PC-3 (cell line): Measurements from ENCODE around the gene NRAS. TPM values are rescaled to one million over a fixed set of nuclear protein-coding genes. Genes with fewer than 3 reads are reported as not detected.

ENCODE experiments used
- ATAC-seq: fragments of 200-7000 bp; cut with Tn5 transposase; 2 replicates; pipeline ENCODE4 v1.9.1; 2020; ENCODE audit warnings: mild to moderate bottlenecking, moderate library complexity
- BruUV-seq: library from RNA; stranded (reverse); fragments of 400-500 nt; replicated peaks from 2 replicates; lab custom pipeline; 2021; lab: Mats Ljungman, UMichigan
- CTCF ChIA-PET: fragments of 300-600 bp; sonication (Branson Sonifier 250); formaldehyde crosslinking; loops from one replicate; lab custom pipeline; 2022; ENCODE audit warnings: antibody characterized with exemption; lab: Charles Lee
- POLR2A ChIA-PET: fragments of 300-600 bp; sonication (Branson Sonifier 250); formaldehyde crosslinking; loops from one replicate; lab custom pipeline; 2022; ENCODE audit warnings: antibody characterized with exemption; ENCODE audit not compliant: unreplicated experiment; lab: Charles Lee
- DNase-seq: peaks from one replicate; pipeline ENCODE4 v3.0.0-alpha.2; 2015
- H2AFZ ChIP-seq: fragments of 300-600 bp; sonication (generic); 2 replicates; pipeline ENCODE4 v1.6.0; 2016; ENCODE audit warnings: antibody characterized with exemption, low read length
- H3F3A ChIP-seq: fragments of 300-600 bp; sonication (generic); one replicate; pipeline ENCODE4 v1.6.0; 2017; ENCODE audit warnings: antibody characterized with exemption, low read length, control low read depth, mild to moderate bottlenecking; ENCODE audit not compliant: unreplicated experiment
- H3K27ac ChIP-seq: fragments of 300-600 bp; sonication (generic); 2 replicates; pipeline ENCODE4 v1.5.1; 2016; ENCODE audit warnings: mild to moderate bottlenecking, low read length
- H3K27me3 ChIP-seq: fragments of 300-600 bp; sonication (generic); 2 replicates; pipeline ENCODE4 v1.6.1; 2016; ENCODE audit warnings: low read length, mixed read lengths
- H3K36me3 ChIP-seq: fragments of 300-600 bp; sonication (generic); 2 replicates; pipeline ENCODE4 v1.6.1; 2016; ENCODE audit warnings: low read depth, mixed run types, low read length, mixed read lengths
- H3K4me1 ChIP-seq: fragments of 300-600 bp; sonication (generic); 2 replicates; pipeline ENCODE4 v1.5.1; 2016; ENCODE audit warnings: low read length; ENCODE audit not compliant: insufficient read depth
- H3K4me2 ChIP-seq: fragments of 300-600 bp; sonication (generic); 2 replicates; pipeline ENCODE4 v1.6.0; 2016; ENCODE audit warnings: low read length
- H3K4me3 ChIP-seq: fragments of 300-600 bp; sonication (generic); 2 replicates; pipeline ENCODE4 v1.5.1; 2016; ENCODE audit warnings: mild to moderate bottlenecking, low read length, mixed read lengths
- H3K79me2 ChIP-seq: fragments of 300-600 bp; sonication (generic); 2 replicates; pipeline ENCODE4 v1.6.1; 2017; ENCODE audit warnings: low read length, mixed read lengths
- H3K9ac ChIP-seq: fragments of 300-600 bp; sonication (generic); 2 replicates; pipeline ENCODE4 v1.6.0; 2016; ENCODE audit warnings: mild to moderate bottlenecking, low read length
- H3K9me2 ChIP-seq: fragments of 300-600 bp; sonication (generic); replicated peaks from 2 replicates; pipeline ENCODE4 v1.6.1; 2016; ENCODE audit warnings: mixed run types, low read length, mixed read lengths
- H3K9me3 ChIP-seq: fragments of 300-600 bp; sonication (generic); 2 replicates; pipeline ENCODE4 v1.6.1; 2016; ENCODE audit warnings: low read length, mixed read lengths
- H4K20me1 ChIP-seq: fragments of 300-600 bp; sonication (generic); 2 replicates; pipeline ENCODE4 v1.6.1; 2016; ENCODE audit warnings: low read length, mixed read lengths
- EZH2 ChIP-seq: fragments of 300-600 bp; sonication (generic); IDR thresholded peaks from one replicate; pipeline ENCODE4 v1.6.1; 2017; ENCODE audit warnings: antibody characterized with exemption, mild to moderate bottlenecking, low read length; ENCODE audit not compliant: unreplicated experiment
- EZH2phosphoT487 ChIP-seq: fragments of 300-600 bp; sonication (generic); IDR thresholded peaks from 2 replicates; pipeline ENCODE4 v1.6.1; 2018; ENCODE audit warnings: mild to moderate bottlenecking, antibody characterized with exemption, low read length, borderline replicate concordance
- intact Hi-C: fragments of 100-400 bp; cut with micrococcal nuclease; formaldehyde crosslinking; loops from 2 replicates; pipeline ENCODE4 v1.9.0; 2023
- total RNA-seq: library from RNA; depleted of rRNA; stranded (reverse); fragments of >200 nt; gene quantifications from 2 replicates; pipeline ENCODE4 v1.2.3, GENCODE V29; 2014
- TF ChIP-seq, protein P1 (sequence below): fragments of 300-600 bp; sonication (generic); conservative IDR thresholded peaks from 2 replicates; pipeline ENCODE4 v1.5.1; 2017; ENCODE audit warnings: antibody characterized with exemption, low read depth, mild to moderate bottlenecking, low read length

The NRAS gene
- total RNA-seq, 1 experiment from 2014 or later: 15.1 TPM

DNA sequence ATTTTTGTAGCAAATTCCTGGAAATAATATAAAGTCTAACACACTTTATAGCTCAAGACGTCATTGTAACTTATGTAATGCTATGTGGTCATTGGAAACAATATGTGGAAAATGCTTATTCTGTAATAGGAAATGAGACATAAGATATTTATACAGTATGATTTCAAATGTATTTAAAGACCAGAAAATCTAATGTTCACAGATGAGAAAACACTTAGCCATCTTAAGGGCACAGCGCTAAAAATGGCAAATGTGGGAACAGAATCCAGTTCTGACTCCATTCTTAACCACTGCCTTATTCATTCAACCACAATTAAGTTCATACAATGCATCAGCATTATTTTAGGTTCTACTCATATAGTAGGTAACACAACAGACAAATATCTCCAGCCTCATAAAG, 28.7 kb upstream of the NRAS start:
- peaks cover 69% of the 10 kb centered on the region for H4K20me1 ChIP-seq
- H3K36me3 ChIP-seq: peaks cover 77% of the 10 kb centered on the region
- ATAC-seq: no peak

DNA sequence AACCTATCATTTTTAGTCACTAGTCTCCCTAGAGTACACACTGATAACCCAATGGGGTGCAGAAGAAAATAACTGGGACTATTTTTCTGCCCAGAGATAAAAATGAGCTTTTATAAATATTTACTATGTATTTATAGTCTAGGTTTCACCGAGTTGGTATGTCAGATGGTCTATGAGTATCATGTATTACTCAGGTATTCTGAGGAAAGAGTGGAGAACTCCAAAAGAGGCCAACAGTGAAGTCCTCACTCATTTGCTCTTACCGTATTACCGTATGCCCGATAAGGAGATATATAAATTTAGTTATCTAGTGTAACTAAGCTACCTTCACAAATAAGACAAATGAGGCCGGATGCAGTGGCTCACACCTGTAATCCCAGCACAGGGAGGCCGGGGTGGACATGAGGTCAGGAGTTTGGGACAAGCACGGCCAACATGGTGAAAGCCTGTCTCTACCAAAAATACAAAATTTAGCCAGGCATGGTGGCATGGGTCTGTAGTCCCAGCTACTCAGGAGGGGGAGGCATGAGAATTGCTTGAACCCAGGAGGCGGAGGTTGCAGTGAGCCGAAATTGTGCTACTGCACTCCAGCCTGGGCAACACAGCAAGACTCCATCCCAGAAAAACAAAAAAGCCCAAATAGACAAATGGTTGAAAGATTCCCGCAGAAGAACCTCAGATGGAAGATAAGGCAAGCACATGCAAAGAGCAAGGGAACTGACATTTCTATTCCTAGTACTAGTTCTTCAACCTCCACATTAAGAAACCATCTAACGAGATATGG, 25.6 kb upstream of the NRAS start:
- Histone ChIP-seq H3K36me3 (peaks cover 67% of the 10 kb centered on the region), H3K4me1 (no peaks in the 10 kb centered on the region), H4K20me1 (peaks cover 44% of the 10 kb centered on the region), H3K9ac (no peak overlapping the region), H3K9me3 (no peaks in the 10 kb centered on the region), H3F3A (no peaks in the 10 kb centered on the region), H2AFZ (no peak overlapping the region), H3K27me3 (no peaks in the 10 kb centered on the region), H3K9me2 (no peaks in the 10 kb centered on the region), H3K4me2 (no peak overlapping the region), H3K27ac (no peak overlapping the region), H3K4me3 (no peak overlapping the region), H3K79me2 (peaks cover 80% of the 10 kb centered on the region)
- TF ChIP-seq EZH2 (no peak), EZH2phosphoT487 (no peak)
- TF ChIP-seq, protein P1, sequence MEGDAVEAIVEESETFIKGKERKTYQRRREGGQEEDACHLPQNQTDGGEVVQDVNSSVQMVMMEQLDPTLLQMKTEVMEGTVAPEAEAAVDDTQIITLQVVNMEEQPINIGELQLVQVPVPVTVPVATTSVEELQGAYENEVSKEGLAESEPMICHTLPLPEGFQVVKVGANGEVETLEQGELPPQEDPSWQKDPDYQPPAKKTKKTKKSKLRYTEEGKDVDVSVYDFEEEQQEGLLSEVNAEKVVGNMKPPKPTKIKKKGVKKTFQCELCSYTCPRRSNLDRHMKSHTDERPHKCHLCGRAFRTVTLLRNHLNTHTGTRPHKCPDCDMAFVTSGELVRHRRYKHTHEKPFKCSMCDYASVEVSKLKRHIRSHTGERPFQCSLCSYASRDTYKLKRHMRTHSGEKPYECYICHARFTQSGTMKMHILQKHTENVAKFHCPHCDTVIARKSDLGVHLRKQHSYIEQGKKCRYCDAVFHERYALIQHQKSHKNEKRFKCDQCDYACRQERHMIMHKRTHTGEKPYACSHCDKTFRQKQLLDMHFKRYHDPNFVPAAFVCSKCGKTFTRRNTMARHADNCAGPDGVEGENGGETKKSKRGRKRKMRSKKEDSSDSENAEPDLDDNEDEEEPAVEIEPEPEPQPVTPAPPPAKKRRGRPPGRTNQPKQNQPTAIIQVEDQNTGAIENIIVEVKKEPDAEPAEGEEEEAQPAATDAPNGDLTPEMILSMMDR: no peak
- CTCF ChIA-PET: no interaction called here
- intact Hi-C loops: no loop called here
- BruUV-seq: no TSS peak
- POLR2A ChIA-PET: no interaction called here
- DNase-seq (no peak), ATAC-seq (no peak)

More for the DNA sequence above, 28.7 kb upstream of the NRAS start:
- no peaks in the 10 kb centered on the region for H3K9me2 ChIP-seq
- no peak overlapping the region for H2AFZ ChIP-seq
- TF ChIP-seq, protein P1: no peak
- TF ChIP-seq EZH2 (no peak), EZH2phosphoT487 (no peak)
- intact Hi-C loops: no loop called here
- no peaks in the 10 kb centered on the region for H3K9me3 ChIP-seq
- H3K4me3 ChIP-seq: no peak overlapping the region
- H3K79me2 ChIP-seq: peaks cover 100% of the 10 kb centered on the region
- H3K27me3 ChIP-seq: no peaks in the 10 kb centered on the region
- no peak overlapping the region for H3K9ac ChIP-seq
- ChIA-PET POLR2A (no interaction called here), CTCF (no interaction called here)
- no peak overlapping the region for H3K27ac ChIP-seq
- no TSS peak for BruUV-seq
- H3F3A ChIP-seq: no peaks in the 10 kb centered on the region
- no peaks in the 10 kb centered on the region for H3K4me1 ChIP-seq
- no peak overlapping the region for H3K4me2 ChIP-seq
- no peak for DNase-seq

DNA sequence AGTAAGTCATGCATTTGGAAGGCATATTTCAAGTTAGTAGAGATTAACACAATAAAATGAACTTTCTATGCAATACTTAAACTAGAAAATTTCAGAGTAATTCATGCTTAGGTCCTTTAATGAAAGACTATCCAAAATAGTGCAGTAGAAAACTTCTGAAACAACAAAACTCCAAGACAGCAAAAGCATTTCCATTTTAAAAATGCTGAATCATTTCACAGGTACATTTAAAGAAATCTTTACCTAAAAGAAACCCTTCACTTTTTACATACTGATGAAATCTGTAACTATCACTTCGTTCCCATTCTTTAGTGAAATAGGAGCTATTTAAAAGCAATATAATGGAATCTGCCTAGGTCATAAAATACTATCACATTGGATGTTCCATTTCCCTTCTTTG, 23.8 kb upstream of the NRAS start:
- H3K27me3 ChIP-seq: no peaks in the 10 kb centered on the region
- POLR2A ChIA-PET: interaction anchor here (0.7 kb wide), 1 partner anchor 162 kb away, joined by 3 read pairs; no protein-coding TSS in a partner anchor
- H3K4me2 ChIP-seq: no peak overlapping the region
- peaks cover 62% of the 10 kb centered on the region for H3K79me2 ChIP-seq
- ATAC-seq (no peak), DNase-seq (no peak)
- H3F3A ChIP-seq: no peaks in the 10 kb centered on the region
- H2AFZ ChIP-seq: no peak overlapping the region
- TF ChIP-seq EZH2phosphoT487 (no peak), EZH2 (no peak)
- TF ChIP-seq, protein P1: no peak
- no TSS peak for BruUV-seq
- CTCF ChIA-PET: no interaction called here
- H4K20me1 ChIP-seq: peaks cover 35% of the 10 kb centered on the region
- H3K4me3 ChIP-seq: no peak overlapping the region
- no peaks in the 10 kb centered on the region for H3K4me1 ChIP-seq
- no peaks in the 10 kb centered on the region for H3K9me3 ChIP-seq
- intact Hi-C loops: no loop called here
- H3K9me2 ChIP-seq: no peaks in the 10 kb centered on the region
- no peak overlapping the region for H3K9ac ChIP-seq
- peaks cover 74% of the 10 kb centered on the region for H3K36me3 ChIP-seq
- no peak overlapping the region for H3K27ac ChIP-seq
